IgD-negative memory B cell (primary cell): ENCODE data around the gene PLEKHJ1. TPM values are rescaled to one million over a fixed set of nuclear protein-coding genes. Genes with fewer than 3 reads are reported as not detected.

Experiments
- H3K27ac Mint-ChIP-seq, 3 donors: one replicate each; pipeline ENCODE4 v1.8.0; 2020 to 2022; ENCODE audit warnings: mild to moderate bottlenecking in 3 of 3, mixed read lengths in 3 of 3, moderate library complexity in 1 of 3
- H3K27me3 Mint-ChIP-seq: one replicate; pipeline ENCODE4 v1.8.0; 2021; ENCODE audit warnings: mixed read lengths
- H3K36me3 Mint-ChIP-seq: one replicate; pipeline ENCODE4 v1.8.0; 2020; ENCODE audit warnings: mild to moderate bottlenecking, mixed read lengths
- H3K4me1 Mint-ChIP-seq, 3 donors: one replicate each; pipeline ENCODE4 v1.8.0; 2020 to 2022; ENCODE audit warnings: mixed read lengths in 3 of 3, mild to moderate bottlenecking in 1 of 3
- H3K4me3 Mint-ChIP-seq, 4 donors: one replicate each; pipeline ENCODE4 v1.8.0; 2020 to 2022; ENCODE audit warnings: mild to moderate bottlenecking in 4 of 4, mixed read lengths in 4 of 4, moderate library complexity in 3 of 4
- H3K9me3 Mint-ChIP-seq, 3 donors: one replicate each; pipeline ENCODE4 v1.8.0; 2020 to 2021; ENCODE audit warnings: mixed read lengths in 3 of 3, mild to moderate bottlenecking in 1 of 3
- polyA plus RNA-seq: library from polyadenylated mRNA; unstranded; fragments of 300-500 nt; fragmentation: Illumina TruSeq; gene quantifications from one replicate; pipeline ENCODE4 v1.2.3, GENCODE V29; 2021

PLEKHJ1 gene
- polyA plus RNA-seq, 1 donor from 2014 or later = 163 TPM

DNA sequence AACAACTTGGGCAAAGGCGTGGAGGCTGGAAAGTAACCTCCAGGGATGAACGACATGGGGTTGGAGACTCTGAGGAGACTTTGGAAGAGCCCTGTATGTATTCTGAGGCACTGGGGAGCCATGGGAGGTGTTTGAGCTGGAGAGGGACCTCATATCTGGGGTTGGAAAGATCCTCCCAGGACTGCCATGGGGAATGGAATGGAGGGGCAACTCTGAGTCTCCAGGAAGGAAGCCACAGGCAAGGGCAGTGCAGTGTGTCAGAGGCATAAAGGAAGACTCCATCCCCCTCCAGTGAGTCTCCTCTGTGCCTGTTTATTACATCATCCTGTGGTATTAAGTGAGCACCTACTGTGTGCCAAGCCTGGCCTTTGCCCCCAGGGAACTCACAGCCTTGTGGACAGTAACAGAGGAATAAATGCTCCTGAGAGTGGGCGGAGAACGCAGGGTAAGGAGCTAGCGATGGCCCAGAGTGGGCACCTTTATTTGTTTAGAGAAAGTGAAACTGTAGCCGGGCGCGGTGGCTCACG is 38.1 kb upstream of the PLEKHJ1 start:
- Mint-ChIP-seq H3K27me3 (no peaks in the 10 kb centered on the region), H3K9me3 (no peaks in the 10 kb centered on the region), H3K4me1 (peaks cover 24 to 39% (median 27%) of the 10 kb centered on the region in 3 donors), H3K27ac (peak overlapping the region; percentile 95 to 100 (median 98)), H3K4me3 (peak overlapping the region; percentile 72 to 98 (median 86)), H3K36me3 (peaks cover 14% of the 10 kb centered on the region)

DNA sequence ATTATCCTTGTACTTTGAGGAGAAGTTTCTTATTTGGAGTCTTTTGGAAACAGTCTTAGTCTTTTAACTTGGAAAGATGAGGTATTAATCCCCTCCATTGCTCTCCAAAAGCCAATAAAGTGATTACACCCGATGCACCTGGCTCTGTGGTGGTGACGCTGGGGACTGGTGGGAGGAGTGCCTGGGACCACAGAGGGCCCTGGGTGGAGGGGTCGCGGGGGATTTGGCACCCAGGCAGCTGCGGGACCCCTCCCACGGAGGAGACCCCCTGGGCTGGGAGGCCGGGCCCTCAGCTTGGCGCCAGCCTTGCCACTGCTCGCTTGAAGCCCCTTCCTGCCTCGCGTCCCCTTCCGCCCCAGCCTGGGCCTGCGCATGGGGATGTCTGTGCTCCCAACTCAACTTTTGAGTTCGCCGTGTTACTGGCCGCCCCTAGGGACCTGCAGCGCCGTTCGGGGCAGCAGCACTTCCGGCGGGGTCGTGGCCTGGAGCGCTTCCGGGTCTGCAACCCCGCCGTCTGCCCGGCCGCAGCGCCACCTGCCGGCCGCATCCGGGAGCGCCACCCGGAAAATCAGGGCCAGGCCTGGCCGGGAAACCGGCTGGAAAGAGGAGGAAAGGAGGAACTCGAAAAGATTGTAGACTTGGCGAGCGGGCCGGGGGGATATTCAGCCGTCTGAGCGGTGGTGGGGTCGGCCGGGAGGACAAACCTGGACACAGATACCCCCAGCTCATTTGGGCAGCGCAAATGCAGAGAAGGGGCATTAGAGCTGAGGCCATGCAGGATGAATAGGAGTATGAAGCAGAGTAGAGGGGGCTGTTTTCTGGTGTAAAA is 37.4 kb upstream of the PLEKHJ1 start:
- no peaks in the 10 kb centered on the region for H3K9me3 Mint-ChIP-seq
- H3K27ac Mint-ChIP-seq = peak overlapping the region; percentile 95 to 100 (median 98)
- H3K36me3 Mint-ChIP-seq = peaks cover 14% of the 10 kb centered on the region
- H3K4me1 Mint-ChIP-seq = peaks cover 24 to 39% (median 30%) of the 10 kb centered on the region in 3 donors
- no peaks in the 10 kb centered on the region for H3K27me3 Mint-ChIP-seq
- H3K4me3 Mint-ChIP-seq = peak overlapping the region; percentile 72 to 98 (median 90)

DNA sequence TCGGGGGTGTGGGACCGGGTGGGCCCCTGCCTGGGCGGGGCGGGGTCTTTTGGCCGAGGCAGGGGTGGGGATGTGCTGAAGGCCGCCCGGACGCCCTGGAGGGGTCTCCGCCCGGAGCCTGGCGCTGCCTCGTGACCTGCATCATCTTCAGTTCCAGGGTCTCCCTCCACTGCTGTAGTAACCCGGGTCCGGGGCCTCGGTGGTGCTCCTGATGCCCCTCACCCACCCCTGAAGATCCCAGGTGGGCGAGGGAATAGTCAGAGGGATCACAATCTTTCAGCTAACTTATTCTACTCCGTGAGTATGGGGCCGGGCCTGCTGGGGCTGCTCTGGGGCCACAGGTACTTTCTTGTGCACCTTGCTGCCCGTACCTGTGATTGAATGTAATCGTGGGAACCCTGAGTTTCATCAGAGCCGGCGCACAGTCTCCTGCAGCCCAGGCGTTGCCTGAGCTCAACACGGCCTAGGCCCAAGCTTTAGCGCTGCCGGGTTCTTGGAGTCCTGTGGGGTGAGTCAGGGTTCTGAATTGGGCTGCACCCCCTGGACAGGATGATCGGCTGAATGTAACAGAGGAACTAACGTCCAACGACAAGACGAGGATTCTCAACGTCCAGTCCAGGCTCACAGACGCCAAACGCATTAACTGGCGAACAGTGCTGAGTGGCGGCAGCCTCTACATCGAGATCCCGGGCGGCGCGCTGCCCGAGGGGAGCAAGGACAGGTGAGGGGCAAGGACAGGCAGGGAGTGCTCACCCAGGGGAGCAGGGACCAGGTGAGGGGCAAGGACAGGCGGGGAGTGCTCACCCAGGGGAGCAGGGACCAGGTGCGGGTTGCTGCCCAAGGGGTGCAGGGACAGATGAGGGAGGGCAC is 35.3 kb upstream of the PLEKHJ1 start:
- Mint-ChIP-seq H3K27me3 (no peaks in the 10 kb centered on the region), H3K4me1 (peaks cover 25 to 35% (median 35%) of the 10 kb centered on the region in 3 donors), H3K27ac (peak overlapping the region; percentile 92 to 100 (median 98)), H3K9me3 (no peaks in the 10 kb centered on the region), H3K4me3 (peak overlapping the region; percentile 91 to 98 (median 96)), H3K36me3 (peaks cover 12% of the 10 kb centered on the region)

DNA sequence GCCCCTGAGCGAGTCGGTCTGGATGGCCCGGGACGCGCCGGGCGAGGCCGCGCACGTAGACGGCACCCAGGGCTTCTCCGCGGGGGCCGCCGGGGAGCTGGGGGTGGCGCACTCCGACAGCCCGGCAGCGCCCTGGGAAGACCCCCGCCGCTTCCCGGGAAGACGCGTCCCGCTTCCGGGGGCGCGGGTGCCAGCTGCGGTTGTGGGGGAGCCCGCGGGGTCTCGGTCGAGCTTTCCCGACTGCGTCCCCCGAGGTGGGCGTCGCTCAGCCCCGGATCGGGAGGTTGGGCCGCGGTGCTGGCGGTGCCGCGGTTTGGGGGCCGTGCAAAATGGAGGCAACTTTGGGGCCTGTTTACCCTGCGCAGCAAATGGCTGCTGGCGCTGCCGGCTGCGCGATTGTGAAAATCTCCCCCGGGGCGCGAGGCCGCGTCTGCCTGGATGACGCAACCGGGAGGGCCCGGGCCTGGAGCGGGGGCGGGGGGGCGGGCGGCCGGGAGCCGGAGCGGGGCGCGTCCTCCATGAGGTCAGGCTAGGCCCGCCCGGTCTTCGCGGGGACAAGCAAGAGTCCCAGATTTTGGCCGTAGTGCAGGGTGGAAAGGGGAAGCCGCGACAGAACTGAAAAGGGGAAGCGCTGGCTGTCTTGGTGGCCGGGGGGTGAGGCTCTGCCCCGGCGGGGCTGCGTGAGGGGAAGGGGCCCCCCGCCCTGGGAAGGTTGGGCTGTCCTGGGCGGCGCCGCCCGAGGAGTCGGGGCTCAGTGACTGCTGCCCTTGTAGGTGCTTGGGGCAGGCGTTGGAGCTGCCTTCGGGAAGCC is 34.5 kb upstream of the PLEKHJ1 start:
- peaks cover 30 to 39% (median 39%) of the 10 kb centered on the region in 3 donors for H3K4me1 Mint-ChIP-seq

DNA sequence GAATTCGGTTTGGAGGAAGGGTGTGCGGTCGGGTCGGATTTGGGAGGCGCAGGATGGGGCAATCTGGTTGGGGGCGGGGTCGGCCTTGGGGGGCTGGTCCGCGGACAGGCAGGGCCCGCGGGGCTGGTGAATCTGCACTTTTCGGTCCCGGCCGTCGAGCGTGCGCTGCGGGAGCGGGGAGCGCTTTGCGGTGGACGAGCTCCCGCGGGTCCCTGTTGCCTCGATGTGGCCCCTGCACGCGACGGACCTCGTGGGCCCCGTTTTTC is 34.0 kb upstream of the PLEKHJ1 start:
- peak overlapping the region; percentile 91 to 99 (median 98) for H3K4me3 Mint-ChIP-seq
- no peaks in the 10 kb centered on the region for H3K9me3 Mint-ChIP-seq
- no peaks in the 10 kb centered on the region for H3K27me3 Mint-ChIP-seq
- peak overlapping the region; percentile 93 to 100 (median 98) for H3K27ac Mint-ChIP-seq
- peaks cover 12% of the 10 kb centered on the region for H3K36me3 Mint-ChIP-seq
- H3K4me1 Mint-ChIP-seq = peaks cover 29 to 38% (median 37%) of the 10 kb centered on the region in 3 donors

More for the DNA sequence above, 34.5 kb upstream of the PLEKHJ1 start:
- Mint-ChIP-seq H3K4me3 (peak overlapping the region; percentile 91 to 99 (median 98)), H3K27me3 (no peaks in the 10 kb centered on the region), H3K36me3 (peaks cover 12% of the 10 kb centered on the region), H3K9me3 (no peaks in the 10 kb centered on the region), H3K27ac (peak overlapping the region; percentile 93 to 100 (median 98))

DNA sequence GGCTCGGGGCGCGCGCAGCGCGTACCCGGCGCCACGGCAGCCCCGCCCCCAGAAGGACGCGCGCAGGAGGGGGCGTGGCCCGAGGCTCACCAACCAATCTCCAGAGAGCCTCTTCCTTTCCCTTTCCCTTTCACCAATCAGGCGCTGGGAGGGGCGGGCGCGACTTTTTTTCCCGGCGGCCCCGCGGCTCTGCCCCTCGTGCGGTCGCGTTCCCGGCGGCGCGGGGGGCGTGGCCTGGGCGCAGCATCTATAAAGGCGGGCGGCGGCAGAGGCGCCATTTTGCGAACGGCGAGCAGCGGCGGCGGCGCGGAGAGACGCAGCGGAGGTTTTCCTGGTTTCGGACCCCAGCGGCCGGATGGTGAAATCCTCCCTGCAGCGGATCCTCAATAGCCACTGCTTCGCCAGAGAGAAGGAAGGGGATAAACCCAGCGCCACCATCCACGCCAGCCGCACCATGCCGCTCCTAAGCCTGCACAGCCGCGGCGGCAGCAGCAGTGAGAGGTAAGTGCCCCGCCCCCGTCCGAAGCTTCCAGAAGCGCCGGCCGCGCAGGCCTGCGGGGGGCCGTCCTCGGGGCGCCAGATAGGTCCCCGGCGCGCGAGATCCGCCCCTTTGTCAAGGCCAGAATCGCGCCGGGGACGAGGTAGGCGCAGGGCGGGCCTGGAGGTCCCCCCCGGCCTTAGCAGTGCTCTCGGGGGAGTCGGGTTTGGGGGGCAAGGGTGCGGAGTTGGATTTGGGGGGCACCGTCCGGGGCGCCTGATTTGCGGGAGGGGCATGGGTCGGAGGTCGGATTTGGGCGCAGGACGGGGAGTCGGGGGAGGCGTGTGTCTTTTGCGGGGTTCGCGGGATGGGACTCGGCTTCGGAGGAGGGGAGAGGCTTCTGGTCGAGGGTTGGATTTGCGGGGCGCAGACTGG is 33.4 kb upstream of the PLEKHJ1 start:
- H3K4me3 Mint-ChIP-seq = peak overlapping the region; percentile 91 to 99 (median 98)
- no peaks in the 10 kb centered on the region for H3K9me3 Mint-ChIP-seq
- peak overlapping the region; percentile 93 to 100 (median 98) for H3K27ac Mint-ChIP-seq
- no peaks in the 10 kb centered on the region for H3K27me3 Mint-ChIP-seq
- peaks cover 27 to 37% (median 34%) of the 10 kb centered on the region in 3 donors for H3K4me1 Mint-ChIP-seq
- peaks cover 12% of the 10 kb centered on the region for H3K36me3 Mint-ChIP-seq

DNA sequence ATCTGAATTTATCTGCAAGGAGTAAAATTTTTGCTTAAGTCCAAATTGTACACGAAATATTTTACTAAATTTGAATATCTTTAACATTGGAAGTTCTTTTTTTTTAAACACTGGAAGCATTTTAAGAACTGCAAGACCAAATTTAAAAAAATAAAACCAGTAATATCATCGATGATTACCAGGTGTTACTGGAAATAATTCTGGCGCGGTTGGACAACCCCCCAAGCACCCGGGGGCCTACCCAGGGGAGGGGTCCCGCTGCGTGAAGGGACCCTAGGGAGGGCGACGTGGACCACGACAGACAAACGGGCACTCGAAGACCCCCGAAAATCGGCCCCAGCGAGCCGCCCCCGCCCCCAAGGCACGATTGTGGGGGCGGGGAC is 32.7 kb upstream of the PLEKHJ1 start:
- no peaks in the 10 kb centered on the region for H3K27me3 Mint-ChIP-seq
- peak overlapping the region; percentile 91 to 99 (median 98) for H3K4me3 Mint-ChIP-seq
- no peaks in the 10 kb centered on the region for H3K9me3 Mint-ChIP-seq
- peaks cover 22 to 35% (median 32%) of the 10 kb centered on the region in 3 donors for H3K4me1 Mint-ChIP-seq
- H3K36me3 Mint-ChIP-seq = peaks cover 10% of the 10 kb centered on the region
- peak overlapping the region; percentile 93 to 100 (median 98) for H3K27ac Mint-ChIP-seq

DNA sequence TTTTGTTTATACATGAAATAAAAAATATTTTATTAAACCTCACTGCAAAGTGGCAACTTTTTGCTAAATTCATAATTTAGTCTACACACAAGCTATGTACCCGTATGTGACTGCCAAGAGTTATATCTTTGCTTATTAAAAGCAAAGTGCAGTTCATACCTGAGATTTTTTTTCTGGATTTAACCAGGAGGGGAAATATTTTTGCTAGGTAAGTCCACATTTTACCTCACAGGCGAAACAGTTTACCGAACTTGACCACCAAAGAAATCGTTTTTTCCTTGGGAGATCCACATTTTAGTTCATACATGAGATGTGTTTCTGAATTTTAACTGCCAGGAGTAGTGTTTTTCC is 32.3 kb upstream of the PLEKHJ1 start:
- peak overlapping the region; percentile 13 to 100 (median 26) for H3K27ac Mint-ChIP-seq
- no peaks in the 10 kb centered on the region for H3K27me3 Mint-ChIP-seq
- peaks cover 10% of the 10 kb centered on the region for H3K36me3 Mint-ChIP-seq
- H3K4me3 Mint-ChIP-seq = peak overlapping the region; percentile 91 to 99 (median 98)
- H3K9me3 Mint-ChIP-seq = no peaks in the 10 kb centered on the region
- peaks cover 19 to 31% (median 29%) of the 10 kb centered on the region in 3 donors for H3K4me1 Mint-ChIP-seq

DNA sequence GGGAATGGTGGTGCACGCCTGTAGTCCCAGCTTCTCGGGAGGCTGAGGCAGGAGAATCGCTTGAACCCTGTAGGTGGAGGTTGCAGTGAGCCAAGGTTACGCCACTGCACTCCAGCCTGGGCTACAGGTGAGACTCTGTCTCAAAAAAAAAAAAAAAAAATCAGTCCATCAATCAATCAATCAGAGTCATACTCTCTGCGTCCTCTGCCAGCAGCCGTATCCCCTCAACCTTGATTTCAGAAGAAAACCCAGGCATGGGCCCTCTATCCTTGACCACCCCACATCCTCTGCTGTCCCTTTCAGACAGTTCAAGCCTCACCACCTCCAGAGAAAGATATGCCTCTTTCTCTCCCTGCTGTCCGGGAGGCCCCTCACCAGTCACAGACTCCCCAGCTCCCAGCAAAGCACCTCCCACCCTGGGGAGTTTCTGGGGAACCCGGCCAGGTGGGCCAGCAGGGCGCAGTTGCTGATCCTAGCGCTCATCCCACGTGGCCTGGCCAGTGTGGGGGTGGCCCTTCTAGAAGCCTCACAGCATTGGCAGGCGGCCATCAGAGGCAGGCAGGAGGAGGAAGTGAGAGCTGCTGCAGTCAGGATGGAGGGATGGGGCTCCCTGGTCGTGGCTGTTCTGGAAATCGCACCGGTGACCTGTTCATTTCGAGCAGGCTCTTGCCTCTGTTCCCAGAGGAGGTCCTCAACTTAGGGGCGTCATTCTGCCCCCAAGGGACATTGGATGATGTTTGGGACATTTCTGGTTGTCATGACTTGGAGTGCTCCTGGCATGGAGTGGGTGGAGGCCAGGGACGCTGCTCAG is 30.3 kb upstream of the PLEKHJ1 start:
- Mint-ChIP-seq H3K36me3 (peaks cover 3% of the 10 kb centered on the region), H3K4me3 (peak overlapping the region; percentile 41 to 98 (median 84)), H3K27ac (peak overlapping the region; percentile 53 to 98 (median 95)), H3K27me3 (no peaks in the 10 kb centered on the region), H3K9me3 (no peaks in the 10 kb centered on the region), H3K4me1 (peaks cover 13 to 20% (median 19%) of the 10 kb centered on the region in 3 donors)

DNA sequence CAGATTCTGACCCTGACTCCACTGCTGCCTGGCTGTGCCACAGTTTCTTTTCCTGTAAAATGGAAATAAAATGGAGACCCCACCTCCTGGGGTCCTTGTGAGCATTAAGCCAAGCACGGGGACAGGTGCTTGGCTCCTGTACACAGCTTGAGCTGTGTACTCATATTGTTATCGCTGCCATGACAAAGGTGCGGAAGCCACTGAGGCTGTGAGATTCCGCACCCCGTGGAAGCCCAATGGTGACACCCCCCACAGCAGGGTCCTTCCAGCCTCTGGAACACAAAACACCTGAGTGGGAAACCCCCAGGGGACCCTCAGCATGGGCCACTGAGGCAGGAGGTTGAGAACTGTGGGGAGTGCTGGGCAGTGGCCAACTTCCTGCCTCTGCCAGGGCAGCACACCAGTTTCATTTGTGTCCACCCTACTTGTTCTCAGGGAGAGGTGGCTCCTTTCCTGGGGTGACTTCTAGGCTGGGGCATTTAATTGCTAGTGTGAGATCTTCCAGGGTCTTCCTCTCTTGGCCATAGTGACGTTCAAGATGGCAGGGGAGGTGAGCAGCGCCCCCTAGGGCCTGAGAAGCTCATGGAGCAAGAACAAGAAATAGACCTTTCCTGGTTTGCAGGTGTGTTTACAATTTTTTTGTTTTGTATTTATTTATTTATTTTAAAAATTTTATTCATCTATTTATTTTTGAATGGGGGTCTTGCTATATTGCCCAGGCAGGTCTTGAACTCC is 25.5 kb upstream of the PLEKHJ1 start:
- H3K27ac Mint-ChIP-seq = peak overlapping the region in 2 of 3 donors; percentile 46 to 99
- H3K36me3 Mint-ChIP-seq = peaks cover 4% of the 10 kb centered on the region
- peaks cover 0 to 2% (median 0%) of the 10 kb centered on the region in 3 donors for H3K9me3 Mint-ChIP-seq
- H3K4me3 Mint-ChIP-seq = peak overlapping the region in 2 of 4 donors; percentile 24 to 65
- H3K4me1 Mint-ChIP-seq = peaks cover 25 to 32% (median 29%) of the 10 kb centered on the region in 3 donors
- no peaks in the 10 kb centered on the region for H3K27me3 Mint-ChIP-seq

DNA sequence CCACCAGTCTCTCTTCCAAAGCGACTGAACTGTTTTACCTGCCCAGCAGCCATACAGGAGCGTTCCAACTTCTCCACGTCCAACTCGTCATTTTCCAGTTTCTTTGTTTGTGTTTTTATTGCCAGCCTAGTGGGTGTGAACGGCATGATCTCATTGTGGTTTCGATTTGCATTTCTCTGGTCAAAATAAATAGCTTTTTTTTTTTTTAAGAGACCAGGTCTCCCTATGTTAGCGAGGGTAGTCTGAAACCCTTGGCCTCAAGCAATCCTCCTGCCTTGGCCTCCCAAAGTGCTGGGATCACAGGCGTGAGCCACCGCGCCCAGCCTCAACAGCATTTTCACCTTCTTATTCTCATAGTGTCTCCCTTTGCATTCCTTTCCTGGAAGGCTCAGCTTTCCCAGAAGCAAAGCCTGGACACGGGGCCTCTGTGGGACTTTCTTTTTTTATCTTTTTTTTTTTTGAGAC is 24.2 kb upstream of the PLEKHJ1 start:
- Mint-ChIP-seq H3K36me3 (peaks cover 4% of the 10 kb centered on the region), H3K27ac (peak overlapping the region; percentile 77 to 95 (median 94)), H3K4me3 (peak overlapping the region; percentile 80 to 89 (median 80)), H3K9me3 (peaks cover 0 to 2% (median 0%) of the 10 kb centered on the region in 3 donors), H3K4me1 (peaks cover 24 to 32% (median 31%) of the 10 kb centered on the region in 3 donors), H3K27me3 (no peaks in the 10 kb centered on the region)

DNA sequence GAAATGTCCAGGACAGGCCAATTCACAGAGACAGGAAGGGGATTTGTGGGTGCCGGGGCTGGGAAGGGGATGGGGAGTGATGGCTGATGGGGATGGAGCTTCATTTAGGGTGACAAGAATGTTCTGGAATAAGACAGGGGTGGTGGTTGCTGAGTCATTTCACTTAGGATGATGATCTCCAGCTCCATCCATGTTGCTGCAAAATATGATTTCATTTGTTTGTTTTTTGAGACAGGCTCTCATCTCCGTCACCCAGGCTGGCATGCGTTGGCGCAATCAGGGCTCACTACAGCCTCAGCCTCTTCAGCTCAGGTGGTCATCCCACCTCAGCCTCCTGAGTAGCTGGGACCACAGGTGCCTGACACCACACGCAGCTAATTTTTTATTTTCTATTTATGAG is 23.2 kb upstream of the PLEKHJ1 start:
- Mint-ChIP-seq H3K27ac (peak overlapping the region; percentile 77 to 95 (median 94)), H3K4me3 (peak overlapping the region in 3 of 4 donors; percentile 38 to 91 (median 70)), H3K4me1 (peaks cover 22 to 29% (median 28%) of the 10 kb centered on the region in 3 donors), H3K27me3 (no peaks in the 10 kb centered on the region), H3K36me3 (peaks cover 4% of the 10 kb centered on the region), H3K9me3 (peaks cover 0 to 2% (median 0%) of the 10 kb centered on the region in 3 donors)
